Thymus (tissue), 11 donors: Measurements from ENCODE around the gene NLGN1. TPM values are rescaled to one million over a fixed set of nuclear protein-coding genes. Genes with fewer than 3 reads are reported as not detected.

Experiments
- DNase-seq, 9 donors: peaks; one replicate each; pipeline ENCODE4 v3.0.0-alpha.2; 2013; ENCODE audit warnings: low spot score in 9 of 9, low read depth in 6 of 9, missing footprints in 1 of 9
- H3K27ac ChIP-seq, 2 donors: one replicate each; pipeline ENCODE4 v1.5.1; 2013; ENCODE audit warnings: control low read depth in 1 of 2, low read depth in 1 of 2, low read length in 1 of 2, mild to moderate bottlenecking in 1 of 2, moderate library complexity in 1 of 2
- H3K27me3 ChIP-seq, 2 donors: one replicate each; pipeline ENCODE4 v1.5.1; 2013; ENCODE audit warnings: low read length in 1 of 2; ENCODE audit not compliant: control insufficient read depth in 2 of 2, insufficient read depth in 1 of 2
- H3K36me3 ChIP-seq, 2 donors: one replicate each; pipeline ENCODE4 v1.5.1; 2013; ENCODE audit warnings: low read length in 1 of 2, mild to moderate bottlenecking in 1 of 2, moderate library complexity in 1 of 2; ENCODE audit not compliant: control insufficient read depth in 2 of 2, insufficient read depth in 2 of 2
- H3K4me1 ChIP-seq, 2 donors: one replicate each; pipeline ENCODE4 v1.5.1; 2013; ENCODE audit warnings: low read length in 2 of 2; ENCODE audit not compliant: control insufficient read depth in 2 of 2, insufficient read depth in 2 of 2
- H3K4me3 ChIP-seq, 2 donors: one replicate each; pipeline ENCODE4 v1.5.1; 2013; ENCODE audit warnings: low read length in 2 of 2, control low read depth in 1 of 2, mild to moderate bottlenecking in 1 of 2
- H3K9me3 ChIP-seq, 2 donors: one replicate each; pipeline ENCODE4 v1.5.1; 2013; ENCODE audit warnings: low read length in 1 of 2, mild to moderate bottlenecking in 1 of 2; ENCODE audit not compliant: control insufficient read depth in 2 of 2, insufficient read depth in 1 of 2
- WGBS: extraction: QIAGEN DNeasy Blood & Tissue Kit; methylation state at CpG from one replicate; pipeline ENCODE4 v1.1.7; 2013; 5-methylcytosine and 5-hydroxymethylcytosine counted together
- polyA plus RNA-seq: library from polyadenylated mRNA; stranded (reverse); fragments of 200-250 nt; gene quantifications from one replicate; pipeline ENCODE4 v1.2.3, GENCODE V29; 2013
- total RNA-seq: library from RNA; stranded (reverse); fragments of 120-200 nt; gene quantifications from one replicate; pipeline ENCODE4 v1.2.4, GENCODE V29; 2013
- donor health status: healthy.

The NLGN1 gene
- total and polyA plus RNA-seq, 2 donors, result 0.16 to 0.90 TPM

DNA sequence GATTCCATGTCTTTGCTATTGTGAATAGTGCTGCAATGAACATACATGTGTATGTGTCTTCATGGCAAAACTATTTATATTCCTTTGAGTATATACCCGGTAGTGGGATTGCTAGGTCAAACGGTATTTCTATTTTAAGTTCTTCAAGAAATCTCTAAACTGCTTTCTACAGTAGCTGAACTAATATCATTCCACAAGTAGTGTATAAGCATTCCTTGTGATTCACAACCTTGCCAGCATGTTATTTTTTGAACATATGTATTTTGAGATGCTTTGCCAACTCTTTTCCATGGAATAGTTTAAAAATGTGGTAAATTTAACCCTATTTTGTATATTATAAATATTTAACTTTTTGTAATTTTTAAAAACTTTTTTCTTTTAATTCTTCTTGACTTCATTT lies 868.9 kb downstream of the NLGN1 start:
- Histone ChIP-seq H3K9me3 (no peaks in the 10 kb centered on the region), H3K36me3 (no peaks in the 10 kb centered on the region), H3K27me3 (no peaks in the 10 kb centered on the region), H3K4me1 (no peaks in the 10 kb centered on the region), H3K4me3 (no peak overlapping the region), H3K27ac (no peak overlapping the region)
- DNase-seq, result no peak
- 96% methylated on average over 2 of the region's 2 CpGs for WGBS

DNA sequence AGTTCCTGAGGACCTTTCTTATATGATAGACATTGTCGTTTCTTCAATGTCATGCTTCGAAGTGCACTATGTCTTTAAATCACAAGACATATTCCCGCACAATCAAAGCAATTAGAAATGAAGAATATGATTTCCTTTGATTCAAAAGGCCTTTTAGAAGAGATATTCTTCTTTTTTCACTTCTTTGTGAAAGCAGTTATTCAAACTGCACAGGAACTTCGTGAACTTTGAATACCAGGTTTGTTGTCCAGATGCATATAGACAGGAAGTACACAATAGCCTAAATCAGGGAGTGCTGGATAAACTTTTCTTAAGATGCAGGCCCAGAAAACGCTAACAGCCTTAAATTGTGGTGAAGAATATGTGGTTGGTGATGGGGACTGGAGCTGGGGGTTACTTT lies 870.5 kb downstream of the NLGN1 start:
- no peak for DNase-seq
- no peaks in the 10 kb centered on the region for H3K9me3 ChIP-seq
- H3K4me1 ChIP-seq, result no peaks in the 10 kb centered on the region
- H3K27me3 ChIP-seq, result no peaks in the 10 kb centered on the region
- H3K36me3 ChIP-seq, result no peaks in the 10 kb centered on the region
- no peak overlapping the region for H3K4me3 ChIP-seq
- no peak overlapping the region for H3K27ac ChIP-seq
- 92% methylated on average over 5 of the region's 5 CpGs for WGBS

DNA sequence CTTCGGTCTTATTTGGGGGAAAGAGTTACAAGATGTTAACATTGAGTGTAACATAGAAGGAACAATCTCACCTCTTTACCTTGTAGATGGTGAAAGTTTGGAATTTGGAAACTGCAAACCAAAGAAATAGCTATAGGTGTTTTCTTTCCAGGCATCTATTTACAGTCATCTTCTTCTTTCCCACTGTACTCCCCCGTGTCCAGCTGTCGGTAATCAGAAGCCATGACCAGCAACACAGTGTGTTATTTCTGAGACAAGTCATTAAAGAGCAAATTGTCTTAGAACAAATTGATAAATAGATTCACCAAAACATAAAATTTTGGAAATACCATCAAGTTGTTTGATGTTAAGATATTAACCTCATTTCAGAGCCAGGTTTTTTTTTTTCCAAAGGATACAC lies 871.0 kb downstream of the NLGN1 start:
- H3K27me3 ChIP-seq, result no peaks in the 10 kb centered on the region
- no peak for DNase-seq
- H3K27ac ChIP-seq, result no peak overlapping the region
- WGBS, result 89% methylated on average over 3 of the region's 3 CpGs
- no peaks in the 10 kb centered on the region for H3K4me1 ChIP-seq
- H3K9me3 ChIP-seq, result no peaks in the 10 kb centered on the region
- no peaks in the 10 kb centered on the region for H3K36me3 ChIP-seq
- H3K4me3 ChIP-seq, result no peak overlapping the region

DNA sequence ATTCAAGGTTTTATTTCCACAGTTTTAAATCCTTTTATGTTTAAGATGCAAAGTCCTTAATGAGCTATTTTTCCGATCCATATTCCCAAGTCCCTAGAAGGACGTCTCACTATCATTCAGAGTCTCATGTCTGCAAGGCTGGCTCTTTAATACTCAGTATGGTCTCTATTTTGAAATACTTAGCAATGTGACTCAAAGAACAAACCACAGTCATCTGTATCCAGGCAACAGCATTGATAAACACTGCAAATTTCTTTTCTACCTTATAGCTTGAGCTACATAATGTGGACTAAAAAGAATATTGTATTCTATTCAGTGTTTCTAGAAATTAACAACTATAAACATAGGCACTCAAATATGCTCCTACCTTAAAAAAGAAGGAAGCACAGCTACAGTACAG lies 873.3 kb downstream of the NLGN1 start:
- Histone ChIP-seq H3K27ac (no peak overlapping the region), H3K27me3 (no peaks in the 10 kb centered on the region), H3K4me1 (no peaks in the 10 kb centered on the region), H3K36me3 (no peaks in the 10 kb centered on the region), H3K4me3 (no peak overlapping the region), H3K9me3 (no peaks in the 10 kb centered on the region)
- WGBS, result 94% methylated on average over 2 of the region's 2 CpGs
- DNase-seq, result no peak

DNA sequence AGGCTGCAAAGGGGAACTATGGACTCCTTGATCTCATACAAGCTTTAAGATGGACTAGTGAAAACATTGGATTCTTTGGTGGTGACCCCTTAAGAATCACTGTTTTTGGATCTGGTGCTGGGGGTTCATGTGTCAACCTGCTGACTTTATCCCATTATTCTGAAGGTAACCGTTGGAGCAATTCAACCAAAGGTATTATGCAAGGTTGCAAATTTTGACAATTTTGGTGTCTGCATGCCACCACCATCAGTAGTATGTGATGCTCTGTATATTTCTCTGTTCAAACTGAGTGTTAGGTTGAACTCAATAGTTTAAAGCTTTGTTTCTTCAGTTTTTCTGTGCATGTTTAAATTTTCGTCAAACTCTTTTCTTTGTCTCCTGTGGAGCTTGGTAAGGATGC lies 877.8 kb downstream of the NLGN1 start:
- Histone ChIP-seq H3K27ac (no peak overlapping the region), H3K4me3 (no peak overlapping the region), H3K9me3 (no peaks in the 10 kb centered on the region), H3K4me1 (no peaks in the 10 kb centered on the region), H3K27me3 (no peaks in the 10 kb centered on the region), H3K36me3 (no peaks in the 10 kb centered on the region)
- no peak for DNase-seq
- 94% methylated on average over 2 of the region's 2 CpGs for WGBS

DNA sequence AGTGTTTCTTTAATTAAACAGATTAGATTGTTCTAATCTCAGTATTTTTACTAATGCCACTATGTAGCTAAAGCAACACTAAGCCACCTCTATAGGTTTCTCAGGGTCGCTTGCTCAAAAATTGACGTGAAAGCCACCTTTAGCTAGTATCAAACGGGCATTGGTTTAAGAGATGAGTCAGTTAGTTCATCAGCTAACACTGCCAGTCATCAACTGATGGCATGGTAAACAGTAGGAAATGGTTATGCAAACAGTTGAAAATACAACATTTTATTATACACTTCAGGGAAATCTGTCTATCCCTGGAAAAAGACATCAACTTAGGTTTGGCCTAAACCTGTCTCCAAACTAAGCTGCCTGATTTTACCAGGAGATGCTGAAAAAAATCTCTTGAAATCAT lies 879.3 kb downstream of the NLGN1 start:
- H3K9me3 ChIP-seq, result no peaks in the 10 kb centered on the region
- H3K27ac ChIP-seq, result no peak overlapping the region
- no peak overlapping the region for H3K4me3 ChIP-seq
- no peaks in the 10 kb centered on the region for H3K36me3 ChIP-seq
- DNase-seq, result no peak
- H3K27me3 ChIP-seq, result no peaks in the 10 kb centered on the region
- no peaks in the 10 kb centered on the region for H3K4me1 ChIP-seq
- WGBS, result 95% methylated on average over 3 of the region's 3 CpGs

DNA sequence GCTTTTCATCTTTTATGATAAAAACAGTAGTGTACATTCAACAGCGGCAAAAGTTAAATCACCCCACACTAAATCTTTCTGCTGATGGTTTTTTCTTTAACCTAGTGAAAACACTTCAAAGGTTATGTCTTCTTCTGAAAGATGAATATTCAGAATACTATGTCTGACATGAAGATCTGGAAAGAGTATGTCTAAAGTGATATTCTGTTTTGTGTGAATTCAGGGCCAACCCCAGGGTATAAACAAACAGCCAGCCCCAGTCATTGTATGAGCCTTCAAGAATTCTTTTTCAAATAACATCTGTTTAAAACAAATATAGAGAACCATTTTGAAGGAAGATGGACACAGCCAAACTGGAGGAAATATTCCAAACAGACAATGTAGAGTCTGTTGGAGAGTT lies 880.5 kb downstream of the NLGN1 start:
- H3K27me3 ChIP-seq, result no peaks in the 10 kb centered on the region

DNA sequence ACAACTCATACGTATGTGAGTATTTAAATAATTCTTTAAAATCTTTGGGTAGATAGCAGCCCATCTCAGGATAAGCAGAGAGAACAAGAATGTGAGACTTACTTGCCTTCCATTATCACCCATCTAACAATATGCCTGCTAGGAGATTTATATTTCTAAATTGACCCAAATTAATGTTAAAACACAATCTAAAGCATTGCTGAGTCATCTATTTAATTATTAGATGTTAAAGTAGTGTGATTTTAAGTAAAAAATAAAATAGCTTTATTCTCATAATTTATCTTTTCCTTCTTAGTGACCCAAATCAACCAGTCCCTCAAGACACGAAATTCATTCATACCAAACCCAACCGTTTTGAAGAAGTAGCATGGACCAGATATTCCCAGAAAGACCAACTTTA lies 882.6 kb downstream of the NLGN1 start:
- H3K4me3 ChIP-seq, result no peak overlapping the region
- H3K27me3 ChIP-seq, result no peaks in the 10 kb centered on the region
- WGBS, result 94% methylated on average over 3 of the region's 3 CpGs
- no peaks in the 10 kb centered on the region for H3K9me3 ChIP-seq
- no peak for DNase-seq
- no peaks in the 10 kb centered on the region for H3K36me3 ChIP-seq
- no peak overlapping the region for H3K27ac ChIP-seq
- no peaks in the 10 kb centered on the region for H3K4me1 ChIP-seq

More for the DNA sequence above, 880.5 kb downstream of the NLGN1 start:
- H3K4me3 ChIP-seq, result no peak overlapping the region
- no peaks in the 10 kb centered on the region for H3K4me1 ChIP-seq
- no peak overlapping the region for H3K27ac ChIP-seq
- no peaks in the 10 kb centered on the region for H3K36me3 ChIP-seq
- no peak for DNase-seq
- 3% methylated on average over 1 of the region's 1 CpG for WGBS
- H3K9me3 ChIP-seq, result no peaks in the 10 kb centered on the region

DNA sequence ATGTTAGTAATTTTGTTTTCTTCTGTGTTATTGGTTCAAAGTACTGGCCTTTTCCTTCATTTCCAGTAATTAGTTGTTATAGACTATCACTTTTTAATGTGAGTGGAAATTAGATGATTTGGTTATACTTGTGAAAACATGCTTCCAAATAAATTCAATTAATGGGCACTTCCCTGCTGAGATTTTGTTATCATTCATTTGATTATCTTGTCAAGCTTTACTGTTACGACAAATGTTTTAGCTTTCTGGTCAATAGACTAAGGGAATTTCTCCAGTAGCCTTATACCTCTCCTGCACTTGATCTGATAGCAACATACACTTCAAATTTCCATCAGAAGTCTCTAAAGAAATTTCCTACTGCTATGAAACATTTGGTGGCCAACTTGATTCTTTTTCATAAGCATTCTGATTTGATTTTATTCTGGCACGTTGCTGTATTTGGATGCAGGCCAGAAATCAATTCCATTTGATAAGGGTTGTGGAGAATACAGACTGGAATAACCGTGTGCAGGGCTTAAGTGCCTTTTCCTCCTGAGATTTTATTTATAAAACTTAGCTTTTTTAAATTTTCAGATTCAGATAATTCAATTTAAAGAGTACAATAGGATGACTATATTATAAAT lies 887.8 kb downstream of the NLGN1 start:
- Histone ChIP-seq H3K27ac (no peak overlapping the region), H3K9me3 (no peaks in the 10 kb centered on the region), H3K4me1 (no peaks in the 10 kb centered on the region), H3K27me3 (no peaks in the 10 kb centered on the region), H3K36me3 (no peaks in the 10 kb centered on the region), H3K4me3 (no peak overlapping the region)
- no peak for DNase-seq
- WGBS, result 84% methylated on average over 3 of the region's 3 CpGs

DNA sequence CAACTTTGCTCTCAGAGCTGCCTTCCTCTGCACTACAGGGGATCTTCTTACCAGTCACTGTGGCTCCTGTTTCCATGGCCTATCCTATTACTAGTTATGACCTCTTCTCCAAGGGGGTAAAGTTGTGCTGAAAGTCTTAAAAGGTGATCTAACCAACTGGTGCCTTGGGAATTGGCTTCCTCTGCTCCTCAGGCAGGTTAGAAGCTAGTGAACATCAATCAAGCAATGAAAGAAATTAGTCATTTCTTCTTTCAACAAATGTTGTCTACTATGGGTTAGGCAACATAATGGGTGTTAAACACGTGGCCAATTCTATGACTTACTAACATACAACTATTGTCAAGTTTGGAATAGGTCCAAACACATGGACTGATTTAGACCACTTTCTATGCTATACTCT lies 890.2 kb downstream of the NLGN1 start:
- no peak for DNase-seq
- no peaks in the 10 kb centered on the region for H3K4me1 ChIP-seq
- H3K4me3 ChIP-seq, result no peak overlapping the region
- H3K27ac ChIP-seq, result no peak overlapping the region
- WGBS, result 84% methylated on average over 1 of the region's 1 CpG
- H3K36me3 ChIP-seq, result no peaks in the 10 kb centered on the region
- no peaks in the 10 kb centered on the region for H3K27me3 ChIP-seq
- H3K9me3 ChIP-seq, result no peaks in the 10 kb centered on the region
